DMS 273 (cell line): ENCODE results near the gene STMN1.

Source experiments
- DNase-seq: peaks from one replicate; lab custom pipeline; 2025; ENCODE audit not compliant: unreplicated experiment; lab: John Stamatoyannopoulos, UW

STMN1 gene

GRCh38 chr1:25922056-25922970, 16.1 kb upstream of the STMN1 start:
- DNase-seq: peak; percentile 60

GRCh38 chr1:25918615-25919014, 12.4 kb upstream of the STMN1 start:
- no peak for DNase-seq

- DNase-seq: peak; percentile 42
Observed at GRCh38 chr1:25917996-25918395, 11.8 kb upstream of the STMN1 start.

- DNase-seq: no peak
Observed at GRCh38 chr1:25916460-25916859, 10.2 kb upstream of the STMN1 start.

- DNase-seq: peak; percentile 72
Observed at GRCh38 chr1:25914074-25914995, 8.1 kb upstream of the STMN1 start.

- DNase-seq: no peak
Observed at GRCh38 chr1:25913206-25913605, 7.0 kb upstream of the STMN1 start.

- DNase-seq: no peak
Observed at GRCh38 chr1:25912076-25912831, 6.0 kb upstream of the STMN1 start.

- no peak for DNase-seq
Observed at GRCh38 chr1:25911162-25911561, 4.9 kb upstream of the STMN1 start.

- DNase-seq: no peak
Observed at GRCh38 chr1:25909040-25909439, 2.8 kb upstream of the STMN1 start.

GRCh38 chr1:25908161-25908560, 1.9 kb upstream of the STMN1 start:
- DNase-seq: no peak

- DNase-seq: no peak
Observed at GRCh38 chr1:25907601-25908000, 1.4 kb upstream of the STMN1 start.

- DNase-seq: peak; percentile 85
Observed at GRCh38 chr1:25906644-25907300, 553 bp upstream of the STMN1 start.

GRCh38 chr1:25904943-25905679, 1.1 kb downstream of the STMN1 start:
- DNase-seq: peak; percentile 98

- DNase-seq: no peak
Observed at GRCh38 chr1:25903986-25904385, 2.2 kb downstream of the STMN1 start.

GRCh38 chr1:25902462-25902861, 3.8 kb downstream of the STMN1 start:
- no peak for DNase-seq

GRCh38 chr1:25900219-25900618, 6.0 kb downstream of the STMN1 start:
- DNase-seq: no peak

- no peak for DNase-seq
Observed at GRCh38 chr1:25899792-25900191, 6.4 kb downstream of the STMN1 start.

GRCh38 chr1:25898223-25899015, 7.8 kb downstream of the STMN1 start:
- DNase-seq: no peak

- DNase-seq: no peak
Observed at GRCh38 chr1:25897754-25898153, 8.5 kb downstream of the STMN1 start.
